IMR-90 (cell line): ENCODE results near the gene BPIFA1. TPM values are rescaled to one million over a fixed set of nuclear protein-coding genes. Genes with fewer than 3 reads are reported as not detected.

Source experiments
- ATAC-seq: fragments of 200-7000 bp; cut with Tn5 transposase; 2 replicates; pipeline ENCODE4 v1.9.1; 2020; ENCODE audit warnings: low read depth, mild to moderate bottlenecking, moderate library complexity
- BruUV-seq: library from RNA; stranded (reverse); fragments of 400-500 nt; replicated peaks from 2 replicates; lab custom pipeline; 2021; lab: Mats Ljungman, UMichigan
- CTCF ChIA-PET: fragments of 300-600 bp; formaldehyde crosslinking; extraction: SDS; loops from one replicate; lab custom pipeline; 2021; ENCODE audit warnings: antibody characterized with exemption; lab: Yijun Ruan, JAX
- POLR2A ChIA-PET: fragments of 300-600 bp; sonication (Branson Sonifier 250); formaldehyde crosslinking; loops from one replicate; lab custom pipeline; 2022; ENCODE audit warnings: antibody characterized with exemption; ENCODE audit not compliant: unreplicated experiment; lab: Charles Lee
- DNase-seq: peaks from one replicate; pipeline ENCODE4 v3.0.0; 2013
- H2AFZ ChIP-seq: replicated peaks from 2 replicates; pipeline ENCODE3; 2013; ENCODE audit warnings: low read length, mild to moderate bottlenecking; ENCODE audit not compliant: poor library complexity
- H2AK5ac ChIP-seq: 2 replicates; pipeline ENCODE4 v1.6.1; 2013; ENCODE audit warnings: low read depth, low read length, inconsistent platforms
- H2AK9ac ChIP-seq: replicated peaks from 2 replicates; pipeline ENCODE3; 2013; ENCODE audit warnings: mild to moderate bottlenecking, low read depth, low read length, moderate library complexity; ENCODE audit not compliant: poor library complexity
- H2BK120ac ChIP-seq: 2 replicates; pipeline ENCODE4 v1.6.1; 2013; ENCODE audit warnings: low read depth, low read length, inconsistent platforms
- H2BK15ac ChIP-seq: 3 replicates; pipeline ENCODE4 v1.6.1; 2013; ENCODE audit warnings: low read depth, low read length, inconsistent platforms
- H2BK20ac ChIP-seq: 2 replicates; pipeline ENCODE4 v1.6.1; 2013; ENCODE audit warnings: low read depth, mild to moderate bottlenecking, inconsistent platforms, low read length, moderate library complexity
- H2BK5ac ChIP-seq: 2 replicates; pipeline ENCODE4 v1.6.1; 2013; ENCODE audit warnings: mild to moderate bottlenecking, low read depth, low read length, inconsistent platforms; ENCODE audit not compliant: poor library complexity, severe bottlenecking
- H3K14ac ChIP-seq: replicated peaks from 2 replicates; pipeline ENCODE4 v1.6.1; 2013; ENCODE audit warnings: low read depth, low read length, inconsistent platforms
- H3K18ac ChIP-seq: 2 replicates; pipeline ENCODE4 v1.6.1; 2013; ENCODE audit warnings: low read depth, low read length, control low read depth
- H3K23ac ChIP-seq: 2 replicates; pipeline ENCODE4 v1.6.1; 2013; ENCODE audit warnings: low read depth, low read length, inconsistent platforms
- H3K27ac ChIP-seq: 2 replicates; pipeline ENCODE4 v1.5.1; 2013; ENCODE audit warnings: mild to moderate bottlenecking, control low read depth, low read length; ENCODE audit not compliant: insufficient read depth
- H3K27me3 ChIP-seq: 2 replicates; pipeline ENCODE4 v1.6.1; 2013; ENCODE audit warnings: low read length; ENCODE audit not compliant: control insufficient read depth, insufficient read depth
- H3K36me3 ChIP-seq: 2 replicates; pipeline ENCODE4 v1.6.1; 2013; ENCODE audit warnings: low read length, mixed read lengths; ENCODE audit not compliant: control insufficient read depth, insufficient read depth
- H3K4ac ChIP-seq: 2 replicates; pipeline ENCODE4 v1.6.1; 2013; ENCODE audit warnings: low read depth, low read length, inconsistent platforms
- H3K4me1 ChIP-seq: 2 replicates; pipeline ENCODE4 v1.6.1; 2013; ENCODE audit warnings: low read length, mixed read lengths; ENCODE audit not compliant: control insufficient read depth, insufficient read depth
- H3K4me2 ChIP-seq: 2 replicates; pipeline ENCODE4 v1.6.1; 2013; ENCODE audit warnings: low read depth, mild to moderate bottlenecking, control low read depth, low read length, moderate library complexity
- H3K4me3 ChIP-seq: 2 replicates; pipeline ENCODE4 v1.5.1; 2013; ENCODE audit warnings: low read depth, mild to moderate bottlenecking, control low read depth, low read length, moderate library complexity; ENCODE audit not compliant: insufficient read depth
- H3K56ac ChIP-seq: 2 replicates; pipeline ENCODE4 v1.6.1; 2013; ENCODE audit warnings: low read length, inconsistent platforms; ENCODE audit not compliant: insufficient read depth; ENCODE audit errors: extremely low read depth
- H3K79me1 ChIP-seq, 2 experiments: 2 replicates each; pipeline ENCODE4 v1.6.1; 2013; ENCODE audit warnings: low read length in 2 of 2, inconsistent platforms in 1 of 2, low read depth in 1 of 2
- H3K9ac ChIP-seq: 2 replicates; pipeline ENCODE4 v1.6.1; 2013; ENCODE audit warnings: low read depth, low read length, control low read depth
- H3K9me1 ChIP-seq: 2 replicates; pipeline ENCODE4 v1.6.1; 2013; ENCODE audit warnings: low read length, inconsistent platforms; ENCODE audit not compliant: insufficient read depth
- H3K9me3 ChIP-seq: 2 replicates; pipeline ENCODE4 v1.6.1; 2013; ENCODE audit warnings: low read length; ENCODE audit not compliant: control insufficient read depth, insufficient read depth
- H4K20me1 ChIP-seq: 2 replicates; pipeline ENCODE4 v1.6.1; 2013; ENCODE audit warnings: low read length, inconsistent platforms; ENCODE audit not compliant: insufficient read depth
- H4K5ac ChIP-seq: 2 replicates; pipeline ENCODE4 v1.6.1; 2013; ENCODE audit warnings: mild to moderate bottlenecking, low read depth, low read length, control low read depth
- H4K8ac ChIP-seq, 2 experiments: 2 replicates each; pipeline ENCODE4 v1.6.1; 2013; ENCODE audit warnings: low read depth in 2 of 2, low read length in 2 of 2, control low read depth in 1 of 2, inconsistent platforms in 1 of 2
- H4K91ac ChIP-seq: 2 replicates; pipeline ENCODE4 v1.6.1; 2013; ENCODE audit warnings: low read depth, low read length, inconsistent platforms; ENCODE audit not compliant: insufficient read depth
- BHLHE40 ChIP-seq: fragments of 150-350 bp; IDR thresholded peaks from 2 replicates; pipeline ENCODE4 v1.6.1; 2016; ENCODE audit warnings: mild to moderate bottlenecking, low read depth, low read length
- CEBPB ChIP-seq: IDR thresholded peaks from 2 replicates; pipeline ENCODE4 v1.6.1; 2012; ENCODE audit warnings: low read depth, low read length, improper control_type of control experiment
- CHD1 ChIP-seq: IDR thresholded peaks from 2 replicates; pipeline ENCODE4 v1.6.1; 2012; ENCODE audit warnings: low read depth, low read length, improper control_type of control experiment
- CTCF ChIP-seq: conservative IDR thresholded peaks from 2 replicates; pipeline ENCODE4 v1.5.1; 2012; ENCODE audit warnings: mild to moderate bottlenecking, low read depth, low read length, improper control_type of control experiment
- ELK1 ChIP-seq: fragments of 150-350 bp; IDR thresholded peaks from 2 replicates; pipeline ENCODE4 v1.6.1; 2016; ENCODE audit warnings: low read depth, mild to moderate bottlenecking, low read length, moderate library complexity, borderline replicate concordance
- MAFK ChIP-seq: IDR thresholded peaks from 2 replicates; pipeline ENCODE4 v1.6.1; 2012; ENCODE audit warnings: low read depth, low read length, improper control_type of control experiment
- MXI1 ChIP-seq: IDR thresholded peaks from 2 replicates; pipeline ENCODE4 v1.6.1; 2012; ENCODE audit warnings: low read depth, mild to moderate bottlenecking, low read length, moderate library complexity, borderline replicate concordance
- NFE2L2 ChIP-seq: fragments of 150-350 bp; IDR thresholded peaks from 2 replicates; pipeline ENCODE4 v1.6.1; 2016; ENCODE audit warnings: low read depth, mild to moderate bottlenecking, low read length
- RAD21 ChIP-seq: IDR thresholded peaks from 2 replicates; pipeline ENCODE4 v1.6.1; 2012; ENCODE audit warnings: low read length, improper control_type of control experiment
- RCOR1 ChIP-seq: IDR thresholded peaks from 2 replicates; pipeline ENCODE4 v1.6.1; 2012; ENCODE audit warnings: mild to moderate bottlenecking, low read length, improper control_type of control experiment; ENCODE audit not compliant: insufficient replicate concordance
- SMC3 ChIP-seq: fragments of 150-350 bp; IDR thresholded peaks from 2 replicates; pipeline ENCODE4 v1.6.1; 2016; ENCODE audit warnings: low read depth, mild to moderate bottlenecking, antibody characterized with exemption, low read length, moderate library complexity
- WGBS, 2 experiments: methylation state at CpG; one replicate each; pipeline versions ENCODE4 v1.1.5 to v1.1.7; 2013; ENCODE audit warnings: missing lambda C conversion rate in 2 of 2; ENCODE audit not compliant: insufficient read length in 1 of 2; ENCODE audit errors: extremely low coverage in 2 of 2; 5-methylcytosine and 5-hydroxymethylcytosine counted together
- dilution Hi-C: fragments of 300-500 bp; cut with HindIII; formaldehyde crosslinking; loops from one replicate; pipeline ENCODE4 v1.14.3; 2018; ENCODE audit warnings: low sequenced_read_pairs; ENCODE audit not compliant: unreplicated experiment
- in situ Hi-C: fragments of 300-500 bp; cut with MboI; formaldehyde crosslinking; loops from 3 replicates; pipeline ENCODE4 v1.14.3; 2019; ENCODE audit warnings: low sequenced_read_pairs, inconsistent platforms, mixed read lengths
- intact Hi-C: fragments of 100-400 bp; cut with micrococcal nuclease; formaldehyde crosslinking; loops from 2 replicates; pipeline ENCODE4 v1.10.0; 2022
- polyA plus RNA-seq, 3 experiments: library from polyadenylated mRNA; depleted of rRNA; stranded (reverse); fragments of >200 nt; gene quantifications; 2 replicates each; pipeline ENCODE4 v1.2.3, GENCODE V29; 2012; ENCODE audit warnings: low replicate concordance in 1 of 3
- total RNA-seq: library from RNA; depleted of rRNA; stranded (reverse); fragments of >200 nt; gene quantifications from 2 replicates; pipeline ENCODE4 v1.2.3, GENCODE V29; 2012
- TF ChIP-seq, protein P1 (sequence below): fragments of 150-350 bp; IDR thresholded peaks from 2 replicates; pipeline ENCODE4 v1.6.1; 2017; ENCODE audit warnings: mild to moderate bottlenecking, antibody characterized with exemption, low read length, low read depth

The BPIFA1 gene
- total and polyA plus RNA-seq, 2 of the 4 experiments (the other 2 are of a cell fraction), result not detected

- Histone ChIP-seq H3K23ac (no peak overlapping the region), H2BK120ac (no peak overlapping the region), H3K36me3 (no peaks in the 10 kb centered on the region), H3K9me1 (no peaks in the 10 kb centered on the region), H2AFZ (no peak overlapping the region), H4K20me1 (no peaks in the 10 kb centered on the region), H3K9me3 (no peaks in the 10 kb centered on the region), H2AK9ac (no peak overlapping the region), H3K18ac (no peak overlapping the region), H2BK5ac (no peak overlapping the region), H3K14ac (no peak overlapping the region), H3K4me1 (no peaks in the 10 kb centered on the region), H3K9ac (no peak overlapping the region), H4K91ac (no peak overlapping the region), H3K27me3 (peaks cover 1% of the 10 kb centered on the region; the same call in 1 of the 2 replicates), H2AK5ac (no peak overlapping the region), H2BK20ac (no peak overlapping the region), H4K8ac (no peak overlapping the region), H3K56ac (no peak overlapping the region), H4K5ac (no peak overlapping the region), H2BK15ac (no peak overlapping the region), H3K4me2 (no peak overlapping the region), H3K79me1 (no peaks in the 10 kb centered on the region), H3K4ac (no peak overlapping the region), H3K27ac (no peak overlapping the region), H3K4me3 (no peak overlapping the region)
- WGBS, 2 experiments, result no CpG with 5 or more reads among the region's 4 CpGs
- BruUV-seq, result no TSS peak
- intact Hi-C loops (no loop called here), in situ Hi-C loops (no loop called here), dilution Hi-C loops (no loop called here)
- TF ChIP-seq RCOR1 (no peak), MXI1 (no peak), BHLHE40 (no peak), ELK1 (no peak), NFE2L2 (no peak), CTCF (no peak), CHD1 (no peak), CEBPB (no peak), MAFK (no peak), RAD21 (no peak), SMC3 (no peak)
- TF ChIP-seq, protein P1, sequence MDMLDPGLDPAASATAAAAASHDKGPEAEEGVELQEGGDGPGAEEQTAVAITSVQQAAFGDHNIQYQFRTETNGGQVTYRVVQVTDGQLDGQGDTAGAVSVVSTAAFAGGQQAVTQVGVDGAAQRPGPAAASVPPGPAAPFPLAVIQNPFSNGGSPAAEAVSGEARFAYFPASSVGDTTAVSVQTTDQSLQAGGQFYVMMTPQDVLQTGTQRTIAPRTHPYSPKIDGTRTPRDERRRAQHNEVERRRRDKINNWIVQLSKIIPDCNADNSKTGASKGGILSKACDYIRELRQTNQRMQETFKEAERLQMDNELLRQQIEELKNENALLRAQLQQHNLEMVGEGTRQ, result no peak
- ChIA-PET CTCF (no interaction called here), POLR2A (no interaction called here)
- ATAC-seq, result no peak
- DNase-seq, result no peak
Measured at GRCh38 chr20:33202451-33202850, 33.3 kb upstream of the BPIFA1 start.
